ENCODE measurements around the gene CLSTN1.

CLSTN1 gene

DNA sequence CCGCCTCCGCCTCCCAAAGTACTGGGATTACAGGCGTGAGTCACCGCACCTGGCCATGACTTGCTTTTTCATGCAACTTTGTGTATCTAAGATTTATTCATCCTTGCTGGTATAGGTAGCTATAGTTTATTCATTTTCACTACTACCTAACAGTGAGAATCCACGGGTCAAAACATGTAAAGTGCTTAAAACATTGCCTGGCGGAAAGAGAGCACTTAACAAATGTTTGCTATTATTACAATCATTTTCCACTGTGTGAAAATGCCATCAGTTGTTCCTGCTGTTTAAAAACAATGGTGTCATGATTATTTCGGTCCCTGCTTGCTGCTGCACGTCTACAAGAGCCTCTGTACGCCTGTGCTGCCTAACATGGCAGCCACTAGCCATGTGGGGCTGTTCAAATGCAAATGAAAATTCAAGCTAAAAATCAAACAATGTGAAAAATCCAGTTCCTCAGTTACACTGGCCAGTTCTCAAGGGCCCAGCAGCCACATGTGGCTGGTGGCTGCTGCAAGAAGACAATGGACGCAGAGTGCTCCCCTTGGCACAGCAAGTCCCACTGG lies 65.1 kb downstream of the CLSTN1 start:
- peaks cover 82% of the 10 kb centered on the region for H3K79me2 ChIP-seq (ENCODE audit: insufficient read depth, low read length)
- ATAC-seq (ENCODE audit: insufficient read depth, low read depth) (no peak), DNase-seq (no peak)
- no peak overlapping the region for H3K4me3 ChIP-seq (ENCODE audit: low read depth in 1 of 2, low read length in 2 of 2)
- H4K20me1 ChIP-seq (ENCODE audit: insufficient read depth, low read length): peaks cover 43% of the 10 kb centered on the region
- no peak overlapping the region for H3K4me2 ChIP-seq (ENCODE audit: insufficient read depth, low read length)
- no peaks in the 10 kb centered on the region for H3K9me3 ChIP-seq (ENCODE audit: insufficient read depth, low read length, severe bottlenecking)
- no peaks in the 10 kb centered on the region for H3K27me3 ChIP-seq (ENCODE audit: insufficient read depth, low read length, poor library complexity)
- TF ChIP-seq, protein P1, sequence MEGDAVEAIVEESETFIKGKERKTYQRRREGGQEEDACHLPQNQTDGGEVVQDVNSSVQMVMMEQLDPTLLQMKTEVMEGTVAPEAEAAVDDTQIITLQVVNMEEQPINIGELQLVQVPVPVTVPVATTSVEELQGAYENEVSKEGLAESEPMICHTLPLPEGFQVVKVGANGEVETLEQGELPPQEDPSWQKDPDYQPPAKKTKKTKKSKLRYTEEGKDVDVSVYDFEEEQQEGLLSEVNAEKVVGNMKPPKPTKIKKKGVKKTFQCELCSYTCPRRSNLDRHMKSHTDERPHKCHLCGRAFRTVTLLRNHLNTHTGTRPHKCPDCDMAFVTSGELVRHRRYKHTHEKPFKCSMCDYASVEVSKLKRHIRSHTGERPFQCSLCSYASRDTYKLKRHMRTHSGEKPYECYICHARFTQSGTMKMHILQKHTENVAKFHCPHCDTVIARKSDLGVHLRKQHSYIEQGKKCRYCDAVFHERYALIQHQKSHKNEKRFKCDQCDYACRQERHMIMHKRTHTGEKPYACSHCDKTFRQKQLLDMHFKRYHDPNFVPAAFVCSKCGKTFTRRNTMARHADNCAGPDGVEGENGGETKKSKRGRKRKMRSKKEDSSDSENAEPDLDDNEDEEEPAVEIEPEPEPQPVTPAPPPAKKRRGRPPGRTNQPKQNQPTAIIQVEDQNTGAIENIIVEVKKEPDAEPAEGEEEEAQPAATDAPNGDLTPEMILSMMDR (IDR thresholded peaks at IDR 0.05; ENCODE audit: borderline replicate concordance, extremely low read depth, low read length, poor library complexity, severe bottlenecking): no peak
- no peak for TF ChIP-seq EZH2 (IDR thresholded peaks at IDR 0.05; ENCODE audit: borderline replicate concordance, low read depth, low read length, severe bottlenecking)
- H3K36me3 ChIP-seq (ENCODE audit: insufficient read depth, low read length): peaks cover 48% of the 10 kb centered on the region
- H3K9ac ChIP-seq (ENCODE audit: low read depth, low read length): no peak overlapping the region
- no peaks in the 10 kb centered on the region for H3K4me1 ChIP-seq (ENCODE audit: insufficient read depth, low read length)
- no peak overlapping the region for H3K27ac ChIP-seq (ENCODE audit: low read length)
- no peak overlapping the region for H2AFZ ChIP-seq (ENCODE audit: low read depth, low read length)

DNA sequence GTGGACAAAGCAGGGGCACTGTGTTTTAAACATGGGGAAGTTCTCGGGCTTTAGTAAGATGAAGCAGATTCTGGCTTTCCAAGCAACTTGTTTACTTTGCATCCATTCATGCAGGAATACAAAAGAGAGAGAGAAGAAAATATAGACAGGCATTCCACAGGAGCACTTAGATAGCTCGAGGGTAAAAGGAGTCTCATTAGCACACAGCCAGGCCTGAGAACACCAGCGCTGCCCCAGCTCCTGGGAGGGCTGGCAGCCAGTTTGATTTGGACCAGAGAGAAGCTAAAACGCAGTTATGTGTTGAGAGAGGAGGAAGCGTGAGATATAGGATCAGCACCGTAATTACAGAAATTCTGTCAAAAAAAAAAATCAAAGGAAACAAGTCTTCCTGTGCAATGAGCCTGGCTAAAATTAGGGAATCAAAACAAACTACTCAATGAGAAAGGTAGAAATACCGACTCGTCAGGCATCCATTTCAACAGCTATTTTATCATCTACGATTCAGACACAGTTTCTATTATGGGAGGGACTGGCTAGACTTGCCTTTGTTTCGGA lies 68.2 kb downstream of the CLSTN1 start:
- H3K27ac ChIP-seq (ENCODE audit: low read length): no peak overlapping the region

DNA sequence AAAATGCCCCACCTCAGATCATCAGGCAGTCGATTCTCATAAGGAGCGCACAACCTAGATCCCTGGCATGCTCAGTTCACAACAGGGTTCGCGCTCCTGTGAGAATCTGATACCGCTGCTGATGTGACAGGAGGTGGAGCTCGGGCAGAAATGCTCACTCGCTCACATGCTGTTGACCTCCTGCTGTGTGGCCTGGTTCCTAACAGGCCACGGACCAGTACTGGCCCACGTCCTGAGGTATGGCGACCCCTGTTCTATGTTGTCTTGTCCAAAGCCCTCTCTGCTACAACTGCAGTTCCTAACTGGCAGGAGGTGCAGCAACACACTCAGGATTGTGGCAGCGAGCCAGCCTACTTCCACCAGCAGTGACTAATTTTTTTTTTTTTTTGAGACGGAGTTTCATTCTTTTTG lies 70.6 kb downstream of the CLSTN1 start:
- DNase-seq: no peak
- Histone ChIP-seq H2AFZ (ENCODE audit: low read depth, low read length) (no peak overlapping the region), H3K9ac (ENCODE audit: low read depth, low read length) (no peak overlapping the region), H3K9me3 (ENCODE audit: insufficient read depth, low read length, severe bottlenecking) (no peaks in the 10 kb centered on the region), H3K36me3 (ENCODE audit: insufficient read depth, low read length) (peaks cover 72% of the 10 kb centered on the region), H3K4me3 (ENCODE audit: low read depth in 1 of 2, low read length in 2 of 2) (no peak overlapping the region), H3K27me3 (ENCODE audit: insufficient read depth, low read length, poor library complexity) (no peaks in the 10 kb centered on the region), H4K20me1 (ENCODE audit: insufficient read depth, low read length) (peaks cover 24% of the 10 kb centered on the region), H3K4me2 (ENCODE audit: insufficient read depth, low read length) (no peak overlapping the region), H3K27ac (ENCODE audit: low read length) (no peak overlapping the region), H3K4me1 (ENCODE audit: insufficient read depth, low read length) (no peaks in the 10 kb centered on the region), H3K79me2 (ENCODE audit: insufficient read depth, low read length) (peaks cover 32% of the 10 kb centered on the region)
- no peak for ATAC-seq (ENCODE audit: insufficient read depth, low read depth)
- no peak for TF ChIP-seq EZH2 (IDR thresholded peaks at IDR 0.05; ENCODE audit: borderline replicate concordance, low read depth, low read length, severe bottlenecking)
- TF ChIP-seq, protein P1 (IDR thresholded peaks at IDR 0.05; ENCODE audit: borderline replicate concordance, extremely low read depth, low read length, poor library complexity, severe bottlenecking): no peak

More for the DNA sequence above, 68.2 kb downstream of the CLSTN1 start:
- Histone ChIP-seq H3K4me2 (ENCODE audit: insufficient read depth, low read length) (no peak overlapping the region), H3K79me2 (ENCODE audit: insufficient read depth, low read length) (peaks cover 54% of the 10 kb centered on the region), H3K9me3 (ENCODE audit: insufficient read depth, low read length, severe bottlenecking) (no peaks in the 10 kb centered on the region), H3K4me3 (ENCODE audit: low read depth in 1 of 2, low read length in 2 of 2) (no peak overlapping the region), H3K27me3 (ENCODE audit: insufficient read depth, low read length, poor library complexity) (no peaks in the 10 kb centered on the region), H3K4me1 (ENCODE audit: insufficient read depth, low read length) (no peaks in the 10 kb centered on the region), H4K20me1 (ENCODE audit: insufficient read depth, low read length) (peaks cover 37% of the 10 kb centered on the region), H3K36me3 (ENCODE audit: insufficient read depth, low read length) (peaks cover 60% of the 10 kb centered on the region), H2AFZ (ENCODE audit: low read depth, low read length) (no peak overlapping the region), H3K9ac (ENCODE audit: low read depth, low read length) (no peak overlapping the region)
- TF ChIP-seq EZH2 (IDR thresholded peaks at IDR 0.05; ENCODE audit: borderline replicate concordance, low read depth, low read length, severe bottlenecking): no peak
- TF ChIP-seq, protein P1 (IDR thresholded peaks at IDR 0.05; ENCODE audit: borderline replicate concordance, extremely low read depth, low read length, poor library complexity, severe bottlenecking): no peak
- ATAC-seq (ENCODE audit: insufficient read depth, low read depth): no peak
- no peak for DNase-seq
